Measurements from ENCODE around the gene GPANK1. TPM values are rescaled to one million over a fixed set of nuclear protein-coding genes. Genes with fewer than 3 reads are reported as not detected.

The GPANK1 gene
- total RNA-seq, 1 donor from 2014 or later: 21.0 TPM

DNA sequence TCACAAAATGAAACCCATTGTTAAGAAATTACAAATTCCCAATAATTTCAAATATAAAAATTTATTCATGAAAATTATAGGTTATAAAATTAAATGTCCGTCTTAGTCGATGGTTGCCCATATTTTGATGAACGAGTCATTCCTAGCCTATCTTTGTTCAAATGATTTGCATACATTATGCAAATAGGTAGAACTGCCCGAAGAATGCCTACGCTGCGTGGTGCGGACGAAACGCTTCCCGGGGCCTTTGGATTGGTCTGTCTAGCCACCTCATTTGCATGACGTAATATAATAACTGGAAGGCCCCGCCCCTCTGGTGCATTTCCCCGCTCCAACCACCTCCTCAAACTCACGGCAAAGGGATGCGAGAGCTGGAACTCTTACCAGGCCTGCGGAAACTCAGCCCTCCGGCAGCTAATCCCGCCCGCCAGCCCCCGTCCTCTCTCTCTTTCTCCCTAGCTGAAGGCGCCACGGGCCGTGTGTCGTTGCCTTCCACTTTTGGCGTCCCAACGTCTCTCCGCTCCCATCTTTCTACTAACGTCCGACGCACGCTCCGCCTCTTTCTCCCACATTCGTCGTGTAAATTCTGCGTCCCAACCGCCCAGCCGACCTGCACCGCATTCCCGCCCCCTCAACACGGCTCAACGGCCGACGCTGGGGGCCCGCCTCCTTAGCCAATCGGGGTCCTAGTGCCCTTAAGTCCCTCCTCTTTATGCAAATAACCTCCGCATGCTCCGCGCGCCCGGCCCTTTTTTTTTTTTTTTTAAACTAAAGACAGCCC is 44.8 kb downstream of the GPANK1 start:
- DNase-seq (ENCODE audit: low spot score): peak; percentile 100
- Mint-ChIP-seq H3K4me1 (peaks cover 28% of the 10 kb centered on the region), H3K27ac (peak overlapping the region; percentile 98), H3K4me3 (peak overlapping the region; percentile 91), H3K27me3 (ENCODE audit: insufficient read depth, low read depth) (peaks cover 3% of the 10 kb centered on the region), H3K9me3 (no peaks in the 10 kb centered on the region), H3K36me3 (peaks cover 21% of the 10 kb centered on the region)
- H4K20me1 ChIP-seq (ENCODE audit: low read depth): peaks cover 28% of the 10 kb centered on the region
- peaks cover 10% of the 10 kb centered on the region for H3K36me3 ChIP-seq
- peaks cover 43% of the 10 kb centered on the region for H3F3A ChIP-seq (ENCODE audit: low read depth)
- peak overlapping the region; percentile 100 for H3K27ac ChIP-seq
- H3K4me2 ChIP-seq: peak overlapping the region; percentile 69
- peak overlapping the region; percentile 55 for H3K9ac ChIP-seq
- H3K79me2 ChIP-seq (ENCODE audit: low read depth): peaks cover 49% of the 10 kb centered on the region
- peak overlapping the region; percentile 40 for H2AFZ ChIP-seq (replicated peaks)
- peaks cover 11% of the 10 kb centered on the region for H3K4me1 ChIP-seq
- TF ChIP-seq EZH2 (IDR thresholded peaks at IDR 0.05): no peak
- no peak for TF ChIP-seq EZH2phosphoT487 (IDR thresholded peaks at IDR 0.05)
- TF ChIP-seq, protein P1, sequence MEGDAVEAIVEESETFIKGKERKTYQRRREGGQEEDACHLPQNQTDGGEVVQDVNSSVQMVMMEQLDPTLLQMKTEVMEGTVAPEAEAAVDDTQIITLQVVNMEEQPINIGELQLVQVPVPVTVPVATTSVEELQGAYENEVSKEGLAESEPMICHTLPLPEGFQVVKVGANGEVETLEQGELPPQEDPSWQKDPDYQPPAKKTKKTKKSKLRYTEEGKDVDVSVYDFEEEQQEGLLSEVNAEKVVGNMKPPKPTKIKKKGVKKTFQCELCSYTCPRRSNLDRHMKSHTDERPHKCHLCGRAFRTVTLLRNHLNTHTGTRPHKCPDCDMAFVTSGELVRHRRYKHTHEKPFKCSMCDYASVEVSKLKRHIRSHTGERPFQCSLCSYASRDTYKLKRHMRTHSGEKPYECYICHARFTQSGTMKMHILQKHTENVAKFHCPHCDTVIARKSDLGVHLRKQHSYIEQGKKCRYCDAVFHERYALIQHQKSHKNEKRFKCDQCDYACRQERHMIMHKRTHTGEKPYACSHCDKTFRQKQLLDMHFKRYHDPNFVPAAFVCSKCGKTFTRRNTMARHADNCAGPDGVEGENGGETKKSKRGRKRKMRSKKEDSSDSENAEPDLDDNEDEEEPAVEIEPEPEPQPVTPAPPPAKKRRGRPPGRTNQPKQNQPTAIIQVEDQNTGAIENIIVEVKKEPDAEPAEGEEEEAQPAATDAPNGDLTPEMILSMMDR (IDR thresholded peaks at IDR 0.05): no peak
- H3K27me3 ChIP-seq: no peaks in the 10 kb centered on the region
- peak overlapping the region; percentile 89 for H3K4me3 ChIP-seq
- no peaks in the 10 kb centered on the region for H3K9me3 ChIP-seq (ENCODE audit: low read depth)

DNA sequence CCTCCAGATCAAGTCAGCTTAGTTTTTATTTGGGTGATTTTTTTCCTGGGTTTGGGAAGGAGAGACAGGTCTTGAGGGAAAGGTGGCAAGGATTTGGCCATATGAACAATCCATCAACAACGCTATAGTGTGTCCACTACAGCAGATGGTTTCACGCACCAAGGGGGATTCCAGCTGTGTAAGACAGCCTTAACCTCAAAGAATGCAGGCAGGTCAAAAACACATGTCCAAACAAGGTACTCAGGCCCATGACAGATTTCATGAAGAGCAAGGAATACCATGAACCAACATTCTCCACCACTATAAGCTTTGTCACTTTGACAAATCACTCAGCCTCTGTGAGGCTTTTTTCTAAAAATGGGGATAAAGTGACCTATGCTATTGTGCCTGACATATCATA is 47.8 kb downstream of the GPANK1 start:
- Histone ChIP-seq H3K9ac (no peak overlapping the region), H3K36me3 (no peaks in the 10 kb centered on the region)
- no peak overlapping the region for H3K4me3 Mint-ChIP-seq

DNA sequence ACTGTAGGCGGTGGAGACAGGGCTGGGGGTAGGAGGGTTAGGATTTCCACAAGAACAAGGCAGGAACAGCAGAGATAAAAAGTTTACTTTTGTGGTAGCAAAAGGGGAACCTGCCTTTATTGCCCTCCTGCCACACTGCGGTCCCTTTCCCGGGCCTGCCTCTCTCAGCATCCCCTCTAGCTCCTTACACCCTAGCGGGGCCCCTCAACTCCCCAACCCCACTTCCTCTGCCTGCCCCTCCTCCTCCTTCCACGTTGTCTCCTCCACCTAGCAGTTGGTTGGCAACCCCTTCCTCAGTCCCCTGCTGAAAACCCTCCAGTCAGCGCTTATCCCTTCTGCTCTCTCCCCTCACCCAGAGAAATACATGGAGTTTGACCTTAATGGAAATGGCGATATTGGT is 49.0 kb downstream of the GPANK1 start:
- H3K27ac ChIP-seq: no peak overlapping the region
- Mint-ChIP-seq H3K27ac (no peak overlapping the region), H3K27me3 (ENCODE audit: insufficient read depth, low read depth) (peaks cover 4% of the 10 kb centered on the region), H3K4me3 (no peak overlapping the region), H3K36me3 (no peaks in the 10 kb centered on the region), H3K9me3 (no peaks in the 10 kb centered on the region), H3K4me1 (peaks cover 16% of the 10 kb centered on the region)
- H2AFZ ChIP-seq (replicated peaks): no peak overlapping the region
- no peaks in the 10 kb centered on the region for H3K9me3 ChIP-seq (ENCODE audit: low read depth)
- peaks cover 7% of the 10 kb centered on the region for H3K79me2 ChIP-seq (ENCODE audit: low read depth)
- H3K4me3 ChIP-seq: no peak overlapping the region
- no peak overlapping the region for H3K4me2 ChIP-seq
- peaks cover 20% of the 10 kb centered on the region for H3F3A ChIP-seq (ENCODE audit: low read depth)
- no peak overlapping the region for H3K9ac ChIP-seq
- H3K4me1 ChIP-seq: no peaks in the 10 kb centered on the region
- H4K20me1 ChIP-seq (ENCODE audit: low read depth): no peaks in the 10 kb centered on the region
- H3K36me3 ChIP-seq: no peaks in the 10 kb centered on the region
- DNase-seq (ENCODE audit: low spot score): no peak
- no peaks in the 10 kb centered on the region for H3K27me3 ChIP-seq
- TF ChIP-seq EZH2 (IDR thresholded peaks at IDR 0.05) (no peak), EZH2phosphoT487 (IDR thresholded peaks at IDR 0.05) (no peak)
- TF ChIP-seq, protein P1 (IDR thresholded peaks at IDR 0.05): no peak

More for the DNA sequence above, 47.8 kb downstream of the GPANK1 start:
- H3K27ac ChIP-seq: no peak overlapping the region
- H3K9me3 ChIP-seq (ENCODE audit: low read depth): no peaks in the 10 kb centered on the region
- Mint-ChIP-seq H3K9me3 (no peaks in the 10 kb centered on the region), H3K27ac (peak overlapping the region; percentile 24), H3K4me1 (peaks cover 21% of the 10 kb centered on the region), H3K36me3 (no peaks in the 10 kb centered on the region), H3K27me3 (ENCODE audit: insufficient read depth, low read depth) (peaks cover 4% of the 10 kb centered on the region)
- no peak overlapping the region for H3K4me3 ChIP-seq
- TF ChIP-seq EZH2 (IDR thresholded peaks at IDR 0.05) (no peak), EZH2phosphoT487 (IDR thresholded peaks at IDR 0.05) (no peak)
- TF ChIP-seq, protein P1 (IDR thresholded peaks at IDR 0.05): no peak
- no peaks in the 10 kb centered on the region for H3K27me3 ChIP-seq
- H2AFZ ChIP-seq (replicated peaks): no peak overlapping the region
- H3K4me1 ChIP-seq: peaks cover under 1% of the 10 kb centered on the region
- peaks cover 26% of the 10 kb centered on the region for H3F3A ChIP-seq (ENCODE audit: low read depth)
- peaks cover 1% of the 10 kb centered on the region for H4K20me1 ChIP-seq (ENCODE audit: low read depth)
- H3K4me2 ChIP-seq: no peak overlapping the region
- DNase-seq (ENCODE audit: low spot score): no peak
- peaks cover 19% of the 10 kb centered on the region for H3K79me2 ChIP-seq (ENCODE audit: low read depth)

All from neural progenitor cell (in vitro differentiated cells).